Fibroblast of mammary gland (primary cell): Measurements from ENCODE around the gene ACVR1B.
A peak's percentile ranks its signal among the peaks of the same experiment; 100 is the strongest.

ENCODE experiments used
- DNase-seq: peaks from one replicate; pipeline ENCODE4 v3.0.0-alpha.2; 2010; ENCODE audit warnings: low read depth
- H3K4me3 ChIP-seq: 2 replicates; pipeline ENCODE4 v1.5.1; 2011; ENCODE audit warnings: low read depth, mild to moderate bottlenecking, low read length, moderate library complexity; ENCODE audit not compliant: control insufficient read depth
- TF ChIP-seq, protein P1 (sequence below): conservative IDR thresholded peaks from 2 replicates; pipeline ENCODE4 v1.5.1; 2011; ENCODE audit warnings: low read depth, low read length, inconsistent platforms; ENCODE audit not compliant: control insufficient read depth, insufficient read depth

The ACVR1B gene

DNA sequence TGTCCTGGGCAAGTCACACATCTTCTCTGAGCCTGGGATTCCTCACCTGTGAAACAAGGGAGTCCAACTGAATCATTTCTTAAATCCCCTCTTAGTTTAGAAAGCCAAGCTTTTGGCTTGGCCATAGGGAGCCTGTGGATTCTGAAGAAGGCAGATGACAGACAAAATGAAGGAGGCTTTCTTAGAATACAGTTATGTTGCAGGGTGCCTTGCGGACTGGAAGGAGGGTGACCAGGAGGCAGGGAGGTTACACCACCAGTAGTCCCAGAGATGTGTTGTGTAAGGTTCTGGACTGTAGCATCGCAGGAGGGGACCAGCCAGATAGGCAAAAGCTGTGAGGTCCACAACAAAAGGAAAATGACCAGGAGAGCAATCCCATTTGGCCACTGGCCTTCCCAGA, 8.2 kb upstream of the ACVR1B start:
- TF ChIP-seq, protein P1, sequence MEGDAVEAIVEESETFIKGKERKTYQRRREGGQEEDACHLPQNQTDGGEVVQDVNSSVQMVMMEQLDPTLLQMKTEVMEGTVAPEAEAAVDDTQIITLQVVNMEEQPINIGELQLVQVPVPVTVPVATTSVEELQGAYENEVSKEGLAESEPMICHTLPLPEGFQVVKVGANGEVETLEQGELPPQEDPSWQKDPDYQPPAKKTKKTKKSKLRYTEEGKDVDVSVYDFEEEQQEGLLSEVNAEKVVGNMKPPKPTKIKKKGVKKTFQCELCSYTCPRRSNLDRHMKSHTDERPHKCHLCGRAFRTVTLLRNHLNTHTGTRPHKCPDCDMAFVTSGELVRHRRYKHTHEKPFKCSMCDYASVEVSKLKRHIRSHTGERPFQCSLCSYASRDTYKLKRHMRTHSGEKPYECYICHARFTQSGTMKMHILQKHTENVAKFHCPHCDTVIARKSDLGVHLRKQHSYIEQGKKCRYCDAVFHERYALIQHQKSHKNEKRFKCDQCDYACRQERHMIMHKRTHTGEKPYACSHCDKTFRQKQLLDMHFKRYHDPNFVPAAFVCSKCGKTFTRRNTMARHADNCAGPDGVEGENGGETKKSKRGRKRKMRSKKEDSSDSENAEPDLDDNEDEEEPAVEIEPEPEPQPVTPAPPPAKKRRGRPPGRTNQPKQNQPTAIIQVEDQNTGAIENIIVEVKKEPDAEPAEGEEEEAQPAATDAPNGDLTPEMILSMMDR, result no peak
- no peak for DNase-seq
- no peak overlapping the region for H3K4me3 ChIP-seq

DNA sequence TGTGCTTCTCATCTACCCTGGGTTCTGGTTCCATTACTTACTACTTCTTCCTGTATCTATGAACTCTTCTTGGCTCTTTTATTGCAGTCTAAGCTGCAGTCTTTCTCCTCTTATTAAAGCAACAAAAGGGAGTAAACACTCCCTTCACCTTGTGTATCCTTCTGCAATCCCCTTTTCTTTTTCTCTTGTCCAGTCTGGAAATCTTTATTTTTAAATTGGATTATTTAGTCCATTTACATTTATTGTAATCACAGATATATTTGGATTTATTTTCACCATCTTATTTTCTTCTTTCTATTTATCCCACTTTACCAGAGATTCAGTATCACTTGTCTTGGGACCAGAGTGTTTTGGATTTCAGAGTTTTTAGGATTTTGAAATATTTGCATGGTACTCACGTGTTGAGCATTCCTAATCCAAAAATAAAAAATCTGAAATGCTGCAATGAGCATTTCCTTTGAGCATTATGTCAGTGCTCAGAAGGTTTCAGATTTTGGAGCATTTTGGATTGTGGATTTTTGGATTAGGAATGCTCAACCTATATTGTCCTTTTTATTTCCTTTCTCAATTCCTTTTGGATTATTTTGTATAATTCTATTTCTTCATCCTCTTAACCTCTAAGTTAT, 6.8 kb upstream of the ACVR1B start:
- no peak for DNase-seq
- no peak overlapping the region for H3K4me3 ChIP-seq
- TF ChIP-seq, protein P1, result no peak

DNA sequence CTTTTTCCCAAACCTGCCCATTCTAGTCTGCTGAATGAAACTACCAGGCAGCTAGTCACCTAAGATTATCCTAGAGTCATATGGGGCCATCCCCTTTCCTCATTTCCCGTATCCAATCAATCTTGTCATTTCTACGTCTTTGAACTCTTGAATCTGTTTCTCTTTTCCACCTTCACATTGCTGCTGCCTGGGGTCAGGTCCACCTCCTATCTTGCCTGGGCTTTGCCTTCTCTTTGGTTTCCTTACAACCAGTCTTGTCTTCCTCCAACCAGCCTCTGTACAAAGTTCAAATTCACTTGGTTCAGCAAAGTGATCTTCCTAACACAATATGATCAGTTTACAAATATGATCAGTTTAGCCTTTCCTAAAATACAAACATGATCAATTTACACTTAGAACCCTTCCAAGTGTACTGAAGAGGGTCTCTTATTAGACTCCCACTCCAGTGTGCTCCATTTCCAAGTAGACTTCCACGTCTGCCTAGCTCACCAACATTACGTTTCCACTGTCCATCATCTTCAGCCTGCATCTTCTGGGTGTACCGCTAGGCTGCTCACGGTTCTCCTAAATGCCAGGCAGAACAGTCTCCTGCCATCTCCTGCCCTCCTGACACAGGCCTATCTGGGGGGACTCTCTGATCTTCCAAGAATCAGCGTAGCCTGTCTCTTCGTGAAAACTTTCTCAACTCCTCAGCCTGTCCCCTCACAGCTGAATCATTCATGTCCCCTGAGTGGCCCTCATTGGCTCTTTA, 4.1 kb upstream of the ACVR1B start:
- no peak overlapping the region for H3K4me3 ChIP-seq
- TF ChIP-seq, protein P1, result no peak
- no peak for DNase-seq

DNA sequence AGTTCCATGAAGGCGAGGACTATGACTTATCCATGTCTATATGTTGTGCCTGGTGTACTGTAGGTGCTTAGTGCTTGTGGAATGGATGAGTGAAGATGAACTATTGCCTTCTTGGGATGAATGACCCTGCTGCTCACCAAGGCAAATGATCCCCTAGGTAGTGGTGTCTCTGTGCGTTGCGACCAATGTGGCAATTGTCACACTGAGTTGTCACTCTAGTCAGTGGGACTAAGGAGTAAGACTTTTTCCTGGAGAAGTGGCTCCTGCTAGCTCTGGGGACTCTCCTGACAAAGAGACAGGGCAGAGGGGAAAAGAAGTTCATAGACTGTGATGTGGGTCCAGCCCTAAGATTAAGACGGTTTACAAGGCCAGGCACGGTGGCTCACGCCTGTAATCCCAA, 3.4 kb upstream of the ACVR1B start:
- no peak for DNase-seq
- no peak overlapping the region for H3K4me3 ChIP-seq
- TF ChIP-seq, protein P1, result no peak

DNA sequence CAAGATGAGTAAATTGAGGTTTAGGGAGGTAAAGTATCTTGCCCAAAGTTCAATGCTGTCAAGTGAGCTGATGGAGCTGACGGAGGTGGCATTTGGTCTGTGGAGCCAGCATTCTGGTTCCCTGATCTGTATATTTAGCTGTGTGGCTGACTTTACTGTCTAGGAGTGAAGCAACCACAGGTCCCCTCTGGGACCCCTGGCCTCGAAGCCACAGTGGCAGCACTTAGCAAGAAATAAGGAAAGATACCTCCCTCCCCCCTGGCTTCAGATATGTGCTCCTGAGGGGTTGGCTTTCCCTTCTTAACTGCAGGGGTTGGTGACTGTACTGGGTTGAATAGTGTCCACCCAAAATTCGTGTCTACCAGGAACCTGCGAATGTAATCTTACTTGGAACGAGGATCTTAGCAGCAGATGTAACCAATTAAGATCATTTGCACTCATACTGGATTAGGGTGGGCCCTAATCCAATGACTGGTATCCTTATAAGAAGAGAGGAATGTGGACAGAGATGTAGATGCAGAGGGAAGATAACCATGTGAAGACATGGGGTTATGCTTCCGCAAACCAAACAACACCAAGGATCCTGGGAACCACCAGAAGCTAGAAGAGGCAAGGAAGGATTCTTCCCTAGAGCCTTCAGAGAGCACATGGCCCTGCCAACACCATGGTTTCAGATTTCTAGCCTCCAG, 2.0 kb upstream of the ACVR1B start:
- peak; percentile 31 for DNase-seq
- no peak overlapping the region for H3K4me3 ChIP-seq
- TF ChIP-seq, protein P1, result no peak

DNA sequence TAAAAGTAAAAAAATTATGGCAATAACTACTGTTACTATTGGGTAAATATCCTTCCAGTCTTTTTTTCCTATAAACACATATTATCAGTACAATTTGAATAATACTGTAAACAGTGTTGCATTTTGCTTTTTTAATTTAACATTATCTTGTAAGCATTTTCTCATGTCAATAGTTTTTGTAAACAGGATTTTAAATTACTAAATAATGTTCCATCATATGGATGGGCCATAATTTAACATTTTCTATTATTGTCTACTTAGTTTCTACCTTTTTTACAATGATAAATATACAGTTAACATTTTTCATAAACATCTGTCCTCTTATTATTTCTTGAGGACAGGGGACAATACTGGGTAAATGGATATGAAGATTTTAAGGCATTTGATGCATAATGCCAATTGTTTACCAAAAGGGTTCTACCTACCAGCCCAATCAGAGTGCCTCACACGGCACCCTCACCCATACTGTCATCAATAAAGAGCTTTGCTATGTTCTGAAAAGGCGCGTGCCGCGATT, 759 bp upstream of the ACVR1B start:
- TF ChIP-seq, protein P1, result no peak
- no peak for DNase-seq

More for the DNA sequence above, 759 bp upstream of the ACVR1B start:
- H3K4me3 ChIP-seq, result peak overlapping the region; percentile 64
